HepG2 (cell line): ENCODE measurements around the gene SLIRP. TPM values are rescaled to one million over a fixed set of nuclear protein-coding genes. Genes with fewer than 3 reads are reported as not detected.
A peak's percentile ranks its signal among the peaks of the same experiment; 100 is the strongest.

ENCODE experiments used
- AGO2 ChIP-seq: fragments of 200-400 bp; formaldehyde crosslinking; optimal IDR thresholded peaks from 2 replicates; pipeline ENCODE3; 2017; ENCODE audit warnings: mild to moderate bottlenecking, low read depth, low read length, moderate library complexity
- ARNT ChIP-seq: fragments of 450-650 bp; IDR thresholded peaks from 2 replicates; pipeline ENCODE4 v1.6.1; 2017
- ETS1 ChIP-seq: sonication (generic); formaldehyde crosslinking; IDR thresholded peaks from 2 replicates; pipeline ENCODE4 v1.4.0; 2020; ENCODE audit warnings: missing genetic modification reagents
- HCFC1 ChIP-seq: fragments of 150-350 bp; IDR thresholded peaks from 2 replicates; pipeline ENCODE4 v1.6.1; 2014; ENCODE audit warnings: low read depth, low read length
- HDAC1 ChIP-seq: sonication (generic); formaldehyde crosslinking; IDR thresholded peaks from 2 replicates; pipeline ENCODE4 v1.5.1; 2020; ENCODE audit warnings: mild to moderate bottlenecking, missing genetic modification reagents
- HNRNPLL ChIP-seq: fragments of 200-400 bp; formaldehyde crosslinking; IDR thresholded peaks from 2 replicates; pipeline ENCODE4 v1.6.1; 2017; ENCODE audit warnings: mild to moderate bottlenecking, low read depth, low read length; ENCODE audit not compliant: poor library complexity, severe bottlenecking
- IRF2 ChIP-seq: IDR thresholded peaks from 2 replicates; pipeline ENCODE4 v1.6.1; 2018; ENCODE audit warnings: missing genetic modification reagents, missing compliant biosample characterization
- IRF9 ChIP-seq: sonication (generic); formaldehyde crosslinking; IDR thresholded peaks from 2 replicates; pipeline ENCODE4 v1.8.0; 2022; ENCODE audit warnings: missing genetic modification reagents, mild to moderate bottlenecking, borderline replicate concordance
- KAT2B ChIP-seq: fragments of 150-350 bp; IDR thresholded peaks from 2 replicates; pipeline ENCODE4 v1.6.1; 2014; ENCODE audit warnings: low read depth, low read length, borderline replicate concordance
- MEF2D ChIP-seq: sonication (generic); formaldehyde crosslinking; IDR thresholded peaks from 2 replicates; pipeline ENCODE4 v1.5.1; 2020; ENCODE audit warnings: mild to moderate bottlenecking, missing genetic modification reagents
- MIXL1 ChIP-seq: IDR thresholded peaks from 2 replicates; pipeline ENCODE4 v1.6.1; 2016
- MXI1 ChIP-seq: IDR thresholded peaks from 3 replicates; pipeline ENCODE4 v1.6.1; 2012; ENCODE audit warnings: low read depth, low read length, inconsistent platforms, borderline replicate concordance
- NFATC3 ChIP-seq: sonication (generic); formaldehyde crosslinking; IDR thresholded peaks from 2 replicates; pipeline ENCODE4 v1.5.1; 2020; ENCODE audit warnings: mild to moderate bottlenecking, missing genetic modification reagents
- NFE2L2 ChIP-seq: fragments of 150-350 bp; IDR thresholded peaks from 2 replicates; pipeline ENCODE4 v1.6.1; 2014; ENCODE audit warnings: low read length
- PHF8 ChIP-seq: sonication (generic); formaldehyde crosslinking; IDR thresholded peaks from 2 replicates; pipeline ENCODE4 v1.5.0; 2020; ENCODE audit warnings: missing genetic modification reagents
- POLR2AphosphoS2 ChIP-seq: IDR thresholded peaks from 2 replicates; pipeline ENCODE4 v1.6.1; 2011; ENCODE audit warnings: low read depth, low read length, improper control_type of control experiment
- SIX1 ChIP-seq: sonication (generic); formaldehyde crosslinking; IDR thresholded peaks from 2 replicates; pipeline ENCODE4 v1.4.0; 2020; ENCODE audit warnings: missing genetic modification reagents, borderline replicate concordance
- SMC3 ChIP-seq: IDR thresholded peaks from 2 replicates; pipeline ENCODE4 v1.6.1; 2011; ENCODE audit warnings: low read length, improper control_type of control experiment
- SMYD3 ChIP-seq: sonication (generic); formaldehyde crosslinking; IDR thresholded peaks from 2 replicates; pipeline ENCODE4 v1.8.1; 2023; ENCODE audit warnings: mild to moderate bottlenecking, missing genetic modification reagents
- SRSF1 ChIP-seq: fragments of 200-400 bp; formaldehyde crosslinking; optimal IDR thresholded peaks from 2 replicates; pipeline ENCODE3; 2017; ENCODE audit warnings: mild to moderate bottlenecking, low read depth, low read length, moderate library complexity
- ZNF138 ChIP-seq: sonication (generic); formaldehyde crosslinking; IDR thresholded peaks from 2 replicates; pipeline ENCODE4 v1.5.0; 2020; ENCODE audit warnings: mild to moderate bottlenecking, low read depth, missing genetic modification reagents
- ZNF3 ChIP-seq: IDR thresholded peaks from 2 replicates; pipeline ENCODE4 v1.7.0; 2017; ENCODE audit warnings: inconsistent platforms
- ZNF382 ChIP-seq: sonication (generic); formaldehyde crosslinking; IDR thresholded peaks from 2 replicates; pipeline ENCODE4 v1.5.0; 2020; ENCODE audit warnings: missing genetic modification reagents, mild to moderate bottlenecking, borderline replicate concordance
- ZNF572 ChIP-seq: sonication (generic); formaldehyde crosslinking; IDR thresholded peaks from 2 replicates; pipeline ENCODE4 v1.5.1; 2020; ENCODE audit warnings: mild to moderate bottlenecking, missing genetic modification reagents
- ZNF609 ChIP-seq: sonication (generic); formaldehyde crosslinking; IDR thresholded peaks from 2 replicates; pipeline ENCODE4 v1.4.0; 2020; ENCODE audit warnings: mild to moderate bottlenecking, missing genetic modification reagents, borderline replicate concordance
- ZNF768 ChIP-seq: sonication (generic); formaldehyde crosslinking; IDR thresholded peaks from 2 replicates; pipeline ENCODE4 v1.4.0; 2020; ENCODE audit warnings: missing genetic modification reagents
- polyA plus RNA-seq, 8 experiments: library from polyadenylated mRNA; depleted of rRNA in 3 of 8; stranded (reverse) in 7 of 8; unstranded in 1 of 8; fragments of >200 nt; fragmentation: Illumina TruSeq in 4 of 8; extraction: Trizol in 4 of 8; gene quantifications; 2 replicates each; pipeline versions ENCODE4 v1.2.1 to v1.2.3, GENCODE V29; 2011 to 2016; ENCODE audit warnings: low read depth in 4 of 8, missing spikeins in 1 of 8, mixed read lengths in 1 of 8; ENCODE audit not compliant: insufficient read depth in 1 of 8
- total RNA-seq, 5 experiments: library from RNA; depleted of rRNA; stranded (reverse); fragments of >200 nt; fragmentation: Illumina TruSeq; extraction: Trizol; gene quantifications; 2 replicates each; pipeline ENCODE4 v1.2.3, GENCODE V29; 2016; ENCODE audit warnings: low read depth in 1 of 5

The SLIRP gene
- total and polyA plus RNA-seq, 2 of the 13 experiments (the other 11 are each of a cell fraction or from before 2014, with no cell fraction given), result 281 to 548 TPM

GRCh38 chr14:77707724-77708408 lies at the start of gene SLIRP, which contains the start of gene ALKBH1 (continued):
- TF ChIP-seq ETS1 (CRISPR knock-in tag) (no peak), ARNT (no peak), SMC3 (no peak), SMYD3 (CRISPR knock-in tag) (peak; percentile 92), SRSF1 (peak; percentile 78), ZNF768 (peak; percentile 32; the same call in 1 of the 2 replicates), POLR2AphosphoS2 (0 out of 2 replicates have a peak, but pooled peaks have one; percentile 64), ZNF138 (CRISPR knock-in tag) (no peak), ZNF3 (CRISPR knock-in tag) (no peak), AGO2 (no peak), KAT2B (no peak), IRF9 (peak; percentile 53; the same call in 1 of the 2 replicates), SIX1 (CRISPR knock-in tag) (peak; percentile 23; the same call in 1 of the 2 replicates), ZNF572 (CRISPR knock-in tag) (peak; percentile 59; the same call in 1 of the 2 replicates), HCFC1 (peak; percentile 69), PHF8 (CRISPR knock-in tag) (peak; percentile 92), NFATC3 (CRISPR knock-in tag) (0 out of 2 replicates have a peak, but pooled peaks have one; percentile 46), ZNF609 (CRISPR knock-in tag) (no peak), NFE2L2 (no peak), ZNF382 (no peak), MIXL1 (CRISPR knock-in tag) (peak; percentile 49; the same call in 1 of the 2 replicates), MEF2D (CRISPR knock-in tag) (no peak; the same call in 1 of the 2 replicates), HDAC1 (CRISPR knock-in tag) (peak; percentile 86), HNRNPLL (no peak), IRF2 (CRISPR knock-in tag) (peak; percentile 80), MXI1 (peak; percentile 71; the same call in 1 of the 3 replicates)
